CD4-positive, alpha-beta T cell treated with Interleukin-6 for 4 hours (primary cell): Measurements from ENCODE around the gene ALB.

Source experiments
- DNase-seq: peaks from one replicate; pipeline ENCODE4 v3.0.0-alpha.2; 2020; ENCODE audit warnings: mixed read lengths

Gene ALB

DNA sequence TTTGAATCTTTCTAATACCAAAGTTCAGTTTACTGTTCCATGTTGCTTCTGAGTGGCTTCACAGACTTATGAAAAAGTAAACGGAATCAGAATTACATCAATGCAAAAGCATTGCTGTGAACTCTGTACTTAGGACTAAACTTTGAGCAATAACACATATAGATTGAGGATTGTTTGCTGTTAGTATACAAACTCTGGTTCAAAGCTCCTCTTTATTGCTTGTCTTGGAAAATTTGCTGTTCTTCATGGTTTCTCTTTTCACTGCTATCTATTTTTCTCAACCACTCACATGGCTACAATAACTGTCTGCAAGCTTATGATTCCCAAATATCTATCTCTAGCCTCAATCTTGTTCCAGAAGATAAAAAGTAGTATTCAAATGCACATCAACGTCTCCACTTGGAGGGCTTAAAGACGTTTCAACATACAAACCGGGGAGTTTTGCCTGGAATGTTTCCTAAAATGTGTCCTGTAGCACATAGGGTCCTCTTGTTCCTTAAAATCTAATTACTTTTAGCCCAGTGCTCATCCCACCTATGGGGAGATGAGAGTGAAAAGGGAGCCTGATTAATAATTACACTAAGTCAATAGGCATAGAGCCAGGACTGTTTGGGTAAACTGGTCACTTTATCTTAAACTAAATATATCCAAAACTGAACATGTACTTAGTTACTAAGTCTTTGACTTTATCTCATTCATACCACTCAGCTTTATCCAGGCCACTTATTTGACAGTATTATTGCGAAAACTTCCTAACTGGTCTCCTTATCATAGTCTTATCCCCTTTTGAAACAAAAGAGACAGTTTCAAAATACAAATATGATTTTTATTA, 28.3 kb downstream of the ALB start:
- no peak for DNase-seq

GRCh38 chr4:73433140-73433539, 29.1 kb downstream of the ALB start:
- DNase-seq = no peak

GRCh38 chr4:73434311-73434710, 30.2 kb downstream of the ALB start:
- DNase-seq = no peak

DNA sequence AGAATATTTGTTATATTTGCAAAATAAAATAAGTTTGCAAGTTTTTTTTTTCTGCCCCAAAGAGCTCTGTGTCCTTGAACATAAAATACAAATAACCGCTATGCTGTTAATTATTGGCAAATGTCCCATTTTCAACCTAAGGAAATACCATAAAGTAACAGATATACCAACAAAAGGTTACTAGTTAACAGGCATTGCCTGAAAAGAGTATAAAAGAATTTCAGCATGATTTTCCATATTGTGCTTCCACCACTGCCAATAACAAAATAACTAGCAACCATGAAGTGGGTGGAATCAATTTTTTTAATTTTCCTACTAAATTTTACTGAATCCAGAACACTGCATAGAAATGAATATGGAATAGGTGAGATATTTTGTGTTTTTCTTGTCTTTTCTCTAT, 31.9 kb downstream of the ALB start, which contains the start of gene AFP:
TSS of gene AFP (plus strand) at position 238 of the 400 bp plus-strand sequence. CDS start at position 280, 42 bp downstream.
- no peak for DNase-seq

DNA sequence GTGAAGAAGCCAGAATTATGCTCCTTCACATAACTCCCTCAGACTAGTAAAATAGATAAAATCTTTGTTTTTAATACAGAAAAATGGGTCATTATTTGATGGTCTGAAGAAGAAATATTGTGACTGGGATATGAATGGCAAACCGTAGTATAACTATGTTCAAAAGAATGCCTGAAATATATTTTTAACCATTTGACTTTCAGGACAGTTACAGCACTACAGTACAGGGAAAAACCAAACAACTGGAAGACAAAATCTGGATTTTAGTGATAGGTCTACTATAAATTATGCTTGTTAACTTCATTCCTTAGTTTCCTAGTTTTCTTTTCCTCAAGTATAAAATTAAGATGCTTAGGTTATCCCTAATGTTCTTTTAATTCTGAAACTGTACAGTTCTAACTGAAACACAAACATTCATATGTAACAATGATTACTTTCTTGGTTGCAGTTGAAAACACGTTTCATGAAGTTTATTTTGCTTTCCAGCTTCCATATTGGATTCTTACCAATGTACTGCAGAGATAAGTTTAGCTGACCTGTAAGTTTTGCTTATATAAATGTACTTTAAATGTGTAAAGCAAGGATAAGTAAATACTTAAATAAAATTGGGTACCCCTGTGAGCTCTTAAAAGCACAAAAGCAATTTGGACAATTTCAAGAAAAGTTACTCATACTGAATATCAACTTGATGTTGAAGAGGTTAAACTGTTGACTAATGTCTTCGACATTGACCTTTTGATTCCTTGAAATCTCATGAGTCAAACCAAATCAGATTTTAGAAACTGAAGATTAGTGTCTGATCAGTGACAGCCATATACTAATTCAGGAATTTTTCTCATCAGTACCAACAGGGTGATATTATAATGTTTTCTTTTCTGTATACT, 32.8 kb downstream of the ALB start:
- DNase-seq = no peak

- no peak for DNase-seq
Observed at GRCh38 chr4:73437558-73437956, 33.5 kb downstream of the ALB start.

GRCh38 chr4:73438048-73438447, 34.0 kb downstream of the ALB start:
- DNase-seq = no peak

DNA sequence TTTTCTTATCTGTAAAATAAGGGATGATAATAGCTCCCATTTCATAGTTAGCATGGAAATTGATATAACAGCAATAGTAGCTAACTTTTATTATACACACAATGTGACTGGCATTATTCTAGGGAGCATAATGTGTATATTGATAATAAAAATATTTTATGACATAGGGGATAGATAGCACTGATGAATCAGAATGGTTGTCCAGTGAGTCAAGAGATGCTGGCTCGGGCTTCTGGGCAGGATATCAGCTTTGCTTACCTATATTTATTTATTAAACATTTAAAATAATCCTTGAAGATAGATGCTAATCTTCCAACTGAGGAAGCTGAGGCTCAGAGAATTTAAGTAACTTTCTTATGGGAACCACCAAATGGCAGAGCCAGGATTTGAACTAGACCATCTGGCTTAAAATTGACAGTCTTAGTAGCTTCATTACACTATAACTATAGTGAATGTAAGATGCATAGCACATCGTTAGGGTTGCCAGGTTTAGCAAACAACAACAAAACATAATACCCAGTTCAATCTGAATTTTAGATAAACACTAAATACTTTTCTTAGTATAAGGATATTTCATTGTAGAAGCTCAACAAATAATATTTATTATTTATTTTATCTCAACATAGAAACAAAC, 34.6 kb downstream of the ALB start:
- DNase-seq = no peak

GRCh38 chr4:73439445-73439844, 35.4 kb downstream of the ALB start:
- DNase-seq = no peak

GRCh38 chr4:73439991-73440390, 35.9 kb downstream of the ALB start:
- DNase-seq = no peak

GRCh38 chr4:73440653-73441052, 36.6 kb downstream of the ALB start:
- no peak for DNase-seq

DNA sequence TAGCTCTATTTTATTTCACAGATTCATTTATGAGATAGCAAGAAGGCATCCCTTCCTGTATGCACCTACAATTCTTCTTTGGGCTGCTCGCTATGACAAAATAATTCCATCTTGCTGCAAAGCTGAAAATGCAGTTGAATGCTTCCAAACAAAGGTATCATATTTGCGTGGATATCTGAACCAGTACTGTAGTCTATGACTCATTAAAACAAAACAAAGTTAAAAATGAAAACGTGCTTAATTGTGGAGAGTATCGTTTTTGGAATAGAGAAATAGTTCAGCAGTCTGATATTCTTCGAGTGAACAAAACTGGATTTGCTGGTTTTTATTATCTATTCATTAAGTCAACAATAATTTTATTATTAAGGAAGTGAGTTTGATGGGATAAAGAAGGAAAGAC, 38.2 kb downstream of the ALB start:
- no peak for DNase-seq

- DNase-seq = no peak
Observed at GRCh38 chr4:73443224-73443623, 39.1 kb downstream of the ALB start.

DNA sequence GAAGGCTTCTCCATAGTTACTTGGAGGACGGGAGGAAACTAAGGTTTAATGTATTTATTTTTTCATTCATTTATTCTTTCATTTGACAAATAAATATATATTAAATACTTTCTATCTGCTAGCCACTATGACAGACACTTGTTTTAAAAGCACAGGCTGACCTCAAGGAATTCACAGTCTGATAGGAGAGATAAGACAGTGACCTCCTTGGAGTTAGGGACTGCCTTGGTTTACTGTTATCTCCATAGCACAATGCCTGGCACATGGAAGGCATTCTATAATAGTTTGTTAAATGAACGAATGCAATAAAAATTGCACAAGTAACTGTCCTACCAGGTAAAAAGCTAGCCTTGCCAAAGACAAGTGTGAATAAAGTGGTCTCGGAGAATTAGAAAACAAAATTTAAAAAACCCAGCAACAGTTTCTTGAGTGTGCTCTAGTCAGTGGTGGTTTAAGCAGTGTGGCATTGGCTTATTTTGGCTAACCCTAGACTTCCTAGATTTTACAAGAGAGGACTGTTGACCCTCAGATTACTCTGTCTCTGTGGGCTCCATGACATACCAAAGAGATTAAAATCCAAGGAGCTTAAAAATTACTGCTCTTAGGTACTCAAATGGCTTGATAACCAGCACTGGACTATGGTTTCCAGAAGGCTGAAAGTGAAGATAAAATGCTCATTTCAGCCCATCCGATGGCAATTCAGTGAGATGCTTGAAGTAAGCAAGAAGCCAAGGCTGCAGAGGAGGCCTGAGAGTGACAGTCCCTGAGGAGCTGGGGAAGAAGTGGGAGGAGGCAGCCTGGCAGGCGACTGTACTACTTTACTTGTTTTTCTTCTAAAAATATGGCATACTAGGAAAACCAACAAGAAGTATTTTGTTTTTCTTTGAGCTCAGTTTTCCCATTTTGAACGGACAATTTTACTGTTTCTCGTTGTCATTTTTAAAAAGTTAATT, 41.6 kb downstream of the ALB start:
- DNase-seq = no peak

- no peak for DNase-seq
Observed at GRCh38 chr4:73446336-73446938, 42.4 kb downstream of the ALB start.

GRCh38 chr4:73447671-73448070, 43.6 kb downstream of the ALB start:
- no peak for DNase-seq

DNA sequence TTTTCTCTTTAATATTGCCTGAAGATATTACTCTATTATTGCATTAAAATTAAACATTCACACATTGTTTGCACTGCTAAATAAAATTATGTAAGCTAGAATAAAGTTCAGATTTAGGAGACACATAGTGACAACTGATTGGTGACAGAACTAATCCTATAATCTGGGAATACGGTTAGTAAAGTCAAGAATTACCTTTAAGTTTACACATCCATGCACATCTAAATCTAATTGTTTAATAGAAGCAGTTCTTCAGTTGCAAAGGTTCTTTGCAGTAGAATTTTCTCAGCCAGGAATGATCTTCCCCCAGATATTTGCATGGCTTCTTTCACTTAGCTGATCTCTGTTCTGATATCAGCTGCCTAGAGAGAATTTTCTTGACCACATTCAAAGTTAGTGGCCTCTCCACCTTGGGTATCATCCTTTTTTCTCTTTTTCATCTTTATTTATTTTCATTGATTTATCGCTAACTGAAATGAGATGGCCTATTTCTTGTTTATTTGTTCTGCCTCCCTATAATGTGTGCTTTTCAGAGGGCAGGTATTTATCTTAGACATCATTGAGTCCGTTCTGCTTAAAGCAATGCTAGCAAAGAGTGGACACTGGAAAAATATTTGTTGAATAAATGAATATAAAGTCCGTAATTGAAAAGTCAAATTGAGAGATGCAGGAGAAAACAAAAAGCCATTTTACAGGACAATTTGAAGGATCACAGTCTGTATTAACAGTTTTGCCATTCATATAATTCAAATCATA, 44.5 kb downstream of the ALB start:
- no peak for DNase-seq

- DNase-seq = no peak
Observed at GRCh38 chr4:73450398-73451004, 46.4 kb downstream of the ALB start.

- DNase-seq = no peak
Observed at GRCh38 chr4:73451404-73451803, 47.3 kb downstream of the ALB start.

DNA sequence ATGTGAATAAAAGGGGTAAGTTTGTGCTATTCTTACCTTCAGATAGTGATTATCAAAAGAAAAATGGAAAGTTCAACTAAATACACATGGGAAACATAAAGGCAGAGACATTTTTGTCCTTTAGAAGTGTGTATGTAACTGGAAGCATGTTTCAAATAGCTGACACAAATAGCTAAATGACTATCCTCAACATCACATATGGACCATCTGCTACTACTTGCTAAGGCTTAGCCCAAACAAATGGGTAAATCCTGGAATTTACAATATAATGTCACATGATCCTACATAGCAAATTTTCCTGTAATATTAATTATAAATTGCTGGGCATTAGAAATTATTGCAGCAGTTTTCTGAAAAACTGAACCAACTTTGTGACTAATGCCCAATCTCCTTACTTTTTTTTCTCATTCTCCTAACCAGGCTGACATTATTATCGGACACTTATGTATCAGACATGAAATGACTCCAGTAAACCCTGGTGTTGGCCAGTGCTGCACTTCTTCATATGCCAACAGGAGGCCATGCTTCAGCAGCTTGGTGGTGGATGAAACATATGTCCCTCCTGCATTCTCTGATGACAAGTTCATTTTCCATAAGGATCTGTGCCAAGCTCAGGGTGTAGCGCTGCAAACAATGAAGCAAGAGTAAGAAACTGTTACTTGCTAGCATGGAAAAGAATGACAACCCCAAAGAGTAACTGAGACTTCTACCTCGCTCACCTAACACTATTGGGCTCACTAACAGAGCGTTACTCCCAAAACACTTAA, 48.1 kb downstream of the ALB start:
- no peak for DNase-seq
